Suprapubic skin (tissue), 4 donors: ENCODE data around the gene ARHGEF3. TPM values are rescaled to one million over a fixed set of nuclear protein-coding genes. Genes with fewer than 3 reads are reported as not detected.

Source experiments
- DNase-seq, 2 donors: peaks; one replicate each; pipeline ENCODE4 v3.0.0-alpha.2; 2019; ENCODE audit warnings: low spot score in 2 of 2
- H3K27ac ChIP-seq: fragments of 200-600 bp; sonication (generic); one replicate; pipeline ENCODE4 v1.5.1; 2019
- H3K27me3 ChIP-seq: fragments of 200-600 bp; sonication (generic); one replicate; pipeline ENCODE4 v1.5.1; 2019
- H3K36me3 ChIP-seq: fragments of 200-600 bp; sonication (generic); one replicate; pipeline ENCODE4 v1.5.1; 2019
- H3K4me1 ChIP-seq: fragments of 200-600 bp; sonication (generic); one replicate; pipeline ENCODE4 v1.5.1; 2019
- H3K4me3 ChIP-seq: fragments of 200-600 bp; sonication (generic); one replicate; pipeline ENCODE4 v1.5.1; 2019; ENCODE audit warnings: mild to moderate bottlenecking
- H3K9me3 ChIP-seq: fragments of 200-600 bp; sonication (generic); one replicate; pipeline ENCODE4 v1.5.1; 2019
- EP300 ChIP-seq: sonication (generic); formaldehyde crosslinking; IDR thresholded peaks from one replicate; pipeline ENCODE4 v1.6.1; 2017; ENCODE audit warnings: antibody characterized with exemption
- POLR2A ChIP-seq, 2 donors: fragments of 450-650 bp; IDR thresholded peaks; one replicate each; pipeline ENCODE4 v1.6.1; 2017; ENCODE audit warnings: antibody characterized with exemption in 2 of 2, mild to moderate bottlenecking in 2 of 2, moderate library complexity in 2 of 2
- POLR2AphosphoS5 ChIP-seq, 3 donors: sonication (generic); formaldehyde crosslinking; IDR thresholded peaks; one replicate each; pipeline ENCODE4 v1.6.1; 2017; ENCODE audit warnings: antibody characterized with exemption in 3 of 3
- WGBS: methylation state at CpG from one replicate; pipeline ENCODE4 v1.1.5; 2018; 5-methylcytosine and 5-hydroxymethylcytosine counted together
- total RNA-seq, 4 donors: library from RNA; depleted of rRNA; stranded (reverse); fragments of >200 nt; gene quantifications; one replicate each; pipeline ENCODE4 v1.1.0, GENCODE V29; 2016
- TF ChIP-seq, protein P1 (sequence below), 2 donors: fragments of 200-600 bp in 1 of 2; fragments of 450-650 bp in 1 of 2; sonication (generic) in 1 of 2; IDR thresholded peaks; one replicate each; pipeline ENCODE4 v1.5.1; 2016 to 2019; ENCODE audit warnings: antibody characterized with exemption in 2 of 2, mild to moderate bottlenecking in 1 of 2, moderate library complexity in 1 of 2

ARHGEF3 gene
- total RNA-seq, 4 donors from 2014 or later, result 16.3 to 23.0 (median 19.8) TPM

DNA sequence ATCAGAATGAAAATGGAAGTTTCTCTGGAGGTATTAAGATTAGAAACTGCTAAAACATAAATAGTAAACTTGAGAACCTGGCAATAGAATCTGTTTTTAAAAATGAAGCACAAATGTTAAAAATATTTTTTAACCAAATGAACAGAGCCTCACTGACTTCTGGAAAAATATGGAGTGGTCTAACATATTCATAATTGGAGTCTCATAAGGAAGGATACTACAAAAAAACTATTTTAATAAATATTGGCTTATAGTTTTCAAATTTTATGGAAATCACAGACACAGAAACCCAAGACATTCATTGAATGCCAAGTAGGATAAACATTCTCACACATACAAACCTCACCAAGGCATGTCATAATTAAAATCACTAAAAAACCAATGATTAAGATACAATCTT is 95.1 kb downstream of the ARHGEF3 start:
- Histone ChIP-seq H3K27me3 (no peaks in the 10 kb centered on the region), H3K27ac (no peak overlapping the region), H3K4me1 (no peaks in the 10 kb centered on the region), H3K9me3 (no peaks in the 10 kb centered on the region), H3K4me3 (no peak overlapping the region), H3K36me3 (no peaks in the 10 kb centered on the region)
- DNase-seq, result no peak
- TF ChIP-seq POLR2A (IDR thresholded peaks at IDR 0.05), result no peak
- no peak for TF ChIP-seq EP300
- TF ChIP-seq, protein P1, sequence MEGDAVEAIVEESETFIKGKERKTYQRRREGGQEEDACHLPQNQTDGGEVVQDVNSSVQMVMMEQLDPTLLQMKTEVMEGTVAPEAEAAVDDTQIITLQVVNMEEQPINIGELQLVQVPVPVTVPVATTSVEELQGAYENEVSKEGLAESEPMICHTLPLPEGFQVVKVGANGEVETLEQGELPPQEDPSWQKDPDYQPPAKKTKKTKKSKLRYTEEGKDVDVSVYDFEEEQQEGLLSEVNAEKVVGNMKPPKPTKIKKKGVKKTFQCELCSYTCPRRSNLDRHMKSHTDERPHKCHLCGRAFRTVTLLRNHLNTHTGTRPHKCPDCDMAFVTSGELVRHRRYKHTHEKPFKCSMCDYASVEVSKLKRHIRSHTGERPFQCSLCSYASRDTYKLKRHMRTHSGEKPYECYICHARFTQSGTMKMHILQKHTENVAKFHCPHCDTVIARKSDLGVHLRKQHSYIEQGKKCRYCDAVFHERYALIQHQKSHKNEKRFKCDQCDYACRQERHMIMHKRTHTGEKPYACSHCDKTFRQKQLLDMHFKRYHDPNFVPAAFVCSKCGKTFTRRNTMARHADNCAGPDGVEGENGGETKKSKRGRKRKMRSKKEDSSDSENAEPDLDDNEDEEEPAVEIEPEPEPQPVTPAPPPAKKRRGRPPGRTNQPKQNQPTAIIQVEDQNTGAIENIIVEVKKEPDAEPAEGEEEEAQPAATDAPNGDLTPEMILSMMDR (IDR thresholded peaks at IDR 0.05), result no peak
- TF ChIP-seq POLR2AphosphoS5 (IDR thresholded peaks at IDR 0.05), result no peak

DNA sequence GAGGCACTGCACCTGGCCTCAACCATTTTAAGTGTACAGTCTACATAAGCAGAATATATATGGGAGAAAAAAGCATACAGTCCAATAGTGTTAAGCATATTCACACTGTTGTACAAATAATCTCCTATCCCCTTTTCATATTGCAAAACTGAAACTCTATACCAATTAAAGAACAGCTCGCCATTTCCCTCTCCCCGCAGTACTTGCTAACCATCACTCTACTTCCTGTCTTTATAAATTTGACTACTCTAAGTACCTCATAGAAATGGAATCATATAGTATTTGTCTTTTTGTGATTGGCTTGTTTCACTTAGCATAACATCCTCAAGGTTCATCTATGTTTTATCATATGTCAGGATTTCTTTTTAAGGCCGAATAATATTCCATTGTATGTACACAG is 97.0 kb downstream of the ARHGEF3 start:
- H3K9me3 ChIP-seq, result no peaks in the 10 kb centered on the region
- no peak overlapping the region for H3K27ac ChIP-seq
- no peaks in the 10 kb centered on the region for H3K27me3 ChIP-seq
- no peaks in the 10 kb centered on the region for H3K4me1 ChIP-seq
- DNase-seq, result no peak
- TF ChIP-seq POLR2AphosphoS5 (IDR thresholded peaks at IDR 0.05), result no peak
- no peak for TF ChIP-seq POLR2A (IDR thresholded peaks at IDR 0.05)
- TF ChIP-seq EP300, result no peak
- TF ChIP-seq, protein P1 (IDR thresholded peaks at IDR 0.05), result no peak
- 87% methylated on average over 3 of the region's 3 CpGs for WGBS
- no peak overlapping the region for H3K4me3 ChIP-seq
- no peaks in the 10 kb centered on the region for H3K36me3 ChIP-seq

DNA sequence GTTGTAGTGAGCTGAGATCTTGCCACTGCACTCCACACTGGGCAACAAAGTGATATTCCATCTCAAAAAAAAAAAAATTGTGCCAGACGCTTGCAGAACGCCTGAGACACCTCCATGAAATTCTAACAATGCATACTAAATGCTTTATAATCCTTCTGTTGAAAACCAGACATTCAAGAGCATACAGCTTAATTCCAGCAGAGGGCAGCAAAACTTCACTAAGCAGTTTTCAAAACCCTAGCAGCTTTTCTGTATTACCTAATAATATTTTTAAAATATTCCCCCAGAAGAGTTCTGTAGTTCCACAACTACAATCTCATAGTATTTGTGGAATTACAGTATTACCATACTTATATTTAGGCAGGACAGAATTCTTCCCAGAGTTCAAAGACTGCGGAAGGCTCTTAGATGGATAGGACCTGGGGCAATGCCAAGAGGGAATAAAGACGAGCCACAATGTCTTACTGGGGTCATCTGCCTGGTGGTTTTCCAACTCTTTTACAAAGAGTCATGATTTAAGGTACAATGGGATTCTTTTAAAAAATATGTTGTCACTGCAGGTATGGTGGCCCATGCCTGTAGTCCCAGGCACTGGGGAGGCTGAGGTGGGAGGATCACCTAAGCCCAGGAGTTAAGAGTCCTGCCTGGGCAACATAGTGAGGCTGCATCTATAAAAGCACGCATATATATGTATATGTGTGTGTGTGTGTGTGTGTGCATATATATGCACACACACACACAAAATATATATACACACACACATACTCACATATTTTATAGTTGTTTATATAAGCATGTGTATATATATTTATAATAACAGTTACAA is 99.0 kb downstream of the ARHGEF3 start:
- Histone ChIP-seq H3K4me1 (no peaks in the 10 kb centered on the region), H3K36me3 (no peaks in the 10 kb centered on the region), H3K9me3 (no peaks in the 10 kb centered on the region), H3K27me3 (no peaks in the 10 kb centered on the region), H3K4me3 (no peak overlapping the region), H3K27ac (no peak overlapping the region)
- WGBS, result 10% methylated on average over 5 of the region's 5 CpGs
- TF ChIP-seq, protein P1 (IDR thresholded peaks at IDR 0.05), result peak; percentile 78 to 87
- TF ChIP-seq EP300 (no peak), POLR2A (IDR thresholded peaks at IDR 0.05) (no peak), POLR2AphosphoS5 (IDR thresholded peaks at IDR 0.05) (no peak)
- no peak for DNase-seq

DNA sequence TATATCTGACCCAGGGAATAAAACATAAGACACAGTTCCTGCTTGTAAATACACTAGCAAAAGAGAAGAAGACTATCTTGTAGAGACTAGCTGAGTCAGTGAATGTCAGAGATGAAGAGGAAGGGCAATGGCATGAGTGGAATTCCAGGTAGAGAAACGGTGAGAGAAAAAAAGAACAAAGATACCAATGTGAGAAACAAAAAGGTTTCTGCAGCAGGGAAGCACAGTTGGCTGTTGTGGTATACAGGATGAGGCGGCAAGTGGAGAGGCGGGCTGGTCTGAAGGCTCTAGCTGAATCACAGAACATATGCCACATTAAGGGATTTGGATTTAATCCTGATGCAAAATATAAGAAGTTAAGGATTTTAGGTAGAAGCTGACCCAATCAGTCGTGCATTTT is 101.6 kb downstream of the ARHGEF3 start:
- Histone ChIP-seq H3K4me1 (no peaks in the 10 kb centered on the region), H3K9me3 (no peaks in the 10 kb centered on the region), H3K4me3 (no peak overlapping the region), H3K27me3 (no peaks in the 10 kb centered on the region), H3K27ac (no peak overlapping the region), H3K36me3 (no peaks in the 10 kb centered on the region)
- WGBS, result 73% methylated on average over 4 of the region's 4 CpGs
- TF ChIP-seq, protein P1 (IDR thresholded peaks at IDR 0.05), result no peak
- no peak for TF ChIP-seq POLR2A (IDR thresholded peaks at IDR 0.05)
- no peak for TF ChIP-seq EP300
- no peak for TF ChIP-seq POLR2AphosphoS5 (IDR thresholded peaks at IDR 0.05)
- no peak for DNase-seq

DNA sequence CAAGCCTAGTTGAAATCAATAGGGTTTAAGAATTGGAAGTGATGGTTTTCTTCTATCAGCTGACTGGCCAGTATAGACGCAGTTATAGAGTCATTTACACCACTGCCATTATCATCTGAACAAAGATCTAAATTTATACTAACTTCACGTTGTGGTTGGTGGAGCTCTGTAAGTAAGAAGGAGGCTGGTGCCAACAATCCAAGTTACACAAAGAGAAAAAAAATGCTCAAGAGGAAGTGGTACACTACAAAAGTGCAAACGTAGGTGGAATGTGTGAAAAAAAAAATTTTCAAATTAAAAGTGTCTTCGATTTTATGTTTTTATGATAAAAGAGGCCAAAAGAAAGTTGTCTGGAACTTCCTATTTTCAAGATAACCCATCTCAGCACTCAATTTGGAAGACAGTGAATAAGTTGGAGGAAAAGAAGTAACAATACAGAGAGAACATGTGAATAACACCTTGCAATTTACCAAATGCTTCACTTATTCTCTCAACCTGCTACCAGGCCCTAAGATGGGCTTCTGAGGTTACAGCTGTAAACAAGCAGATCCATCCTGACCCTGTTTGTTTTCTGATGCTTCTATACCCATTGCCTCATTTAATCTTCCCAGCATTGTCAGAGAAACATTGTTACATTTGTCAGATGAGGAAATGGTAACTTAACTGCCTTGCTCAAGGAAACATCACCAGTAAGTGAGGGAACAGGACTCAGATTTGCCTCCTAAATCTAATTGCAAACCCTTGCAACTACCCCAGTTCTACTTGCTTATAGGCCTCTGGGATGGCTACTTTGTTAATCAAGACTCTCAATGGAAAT is 106.7 kb downstream of the ARHGEF3 start:
- no peaks in the 10 kb centered on the region for H3K27me3 ChIP-seq
- 59% methylated on average over 4 of the region's 4 CpGs for WGBS
- H3K27ac ChIP-seq, result no peak overlapping the region
- H3K36me3 ChIP-seq, result no peaks in the 10 kb centered on the region
- H3K9me3 ChIP-seq, result no peaks in the 10 kb centered on the region
- TF ChIP-seq EP300 (no peak), POLR2A (IDR thresholded peaks at IDR 0.05) (no peak), POLR2AphosphoS5 (IDR thresholded peaks at IDR 0.05) (no peak)
- TF ChIP-seq, protein P1 (IDR thresholded peaks at IDR 0.05), result no peak
- no peak overlapping the region for H3K4me3 ChIP-seq
- DNase-seq, result no peak
- H3K4me1 ChIP-seq, result no peaks in the 10 kb centered on the region
